NCI-H2196 (cell line): Measurements from ENCODE around the gene NTF3.

Experiments used
- DNase-seq: peaks from one replicate; lab custom pipeline; 2025; ENCODE audit not compliant: unreplicated experiment; lab: John Stamatoyannopoulos, UW

Gene NTF3

DNA sequence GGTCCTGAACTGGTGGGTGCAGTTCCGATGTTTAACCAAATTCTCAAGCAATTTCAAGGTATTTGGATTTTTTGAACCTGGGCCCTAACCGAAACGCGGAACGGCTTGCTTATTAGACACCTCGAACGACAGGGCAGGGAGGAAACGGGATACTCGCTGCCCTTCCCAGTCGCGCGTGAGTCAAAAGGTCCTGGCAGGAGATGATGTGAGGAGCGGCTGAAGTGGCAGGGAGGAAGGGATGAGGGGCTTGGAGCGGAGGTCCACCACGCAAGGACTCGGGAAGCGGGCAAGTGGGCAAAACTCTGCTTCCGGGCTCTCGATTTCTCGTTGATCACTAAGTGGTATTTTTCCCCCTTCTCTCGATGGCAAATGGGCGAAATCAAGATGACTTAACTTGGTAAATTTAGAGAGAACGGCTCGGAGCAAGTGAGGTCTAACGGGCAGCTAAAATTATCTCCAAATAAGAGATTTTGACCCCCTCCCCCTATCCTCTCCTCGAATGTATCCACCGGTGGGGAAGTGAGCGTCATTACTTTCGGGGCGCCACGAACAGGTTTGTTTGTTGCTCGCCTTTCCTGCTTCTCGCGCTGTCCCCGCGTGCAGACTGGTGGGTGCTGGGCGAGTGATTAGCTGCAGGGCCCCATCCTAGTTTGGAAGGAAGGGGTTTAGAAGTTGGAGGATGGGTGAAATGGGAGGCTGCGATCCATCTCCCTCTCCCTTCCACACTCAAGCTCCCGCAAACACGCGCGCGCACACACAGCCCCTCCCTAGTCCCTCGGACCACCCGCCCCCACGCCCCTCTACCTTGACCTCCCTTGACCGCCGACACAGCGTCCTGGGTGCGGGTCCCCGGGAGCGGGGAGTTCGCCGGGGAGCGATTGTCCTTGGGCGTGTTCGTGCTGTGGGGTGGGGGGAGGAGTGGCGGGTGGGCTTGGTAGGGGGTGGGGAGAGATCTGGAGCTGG is 986 bp upstream of the NTF3 start:
- no peak for DNase-seq

DNA sequence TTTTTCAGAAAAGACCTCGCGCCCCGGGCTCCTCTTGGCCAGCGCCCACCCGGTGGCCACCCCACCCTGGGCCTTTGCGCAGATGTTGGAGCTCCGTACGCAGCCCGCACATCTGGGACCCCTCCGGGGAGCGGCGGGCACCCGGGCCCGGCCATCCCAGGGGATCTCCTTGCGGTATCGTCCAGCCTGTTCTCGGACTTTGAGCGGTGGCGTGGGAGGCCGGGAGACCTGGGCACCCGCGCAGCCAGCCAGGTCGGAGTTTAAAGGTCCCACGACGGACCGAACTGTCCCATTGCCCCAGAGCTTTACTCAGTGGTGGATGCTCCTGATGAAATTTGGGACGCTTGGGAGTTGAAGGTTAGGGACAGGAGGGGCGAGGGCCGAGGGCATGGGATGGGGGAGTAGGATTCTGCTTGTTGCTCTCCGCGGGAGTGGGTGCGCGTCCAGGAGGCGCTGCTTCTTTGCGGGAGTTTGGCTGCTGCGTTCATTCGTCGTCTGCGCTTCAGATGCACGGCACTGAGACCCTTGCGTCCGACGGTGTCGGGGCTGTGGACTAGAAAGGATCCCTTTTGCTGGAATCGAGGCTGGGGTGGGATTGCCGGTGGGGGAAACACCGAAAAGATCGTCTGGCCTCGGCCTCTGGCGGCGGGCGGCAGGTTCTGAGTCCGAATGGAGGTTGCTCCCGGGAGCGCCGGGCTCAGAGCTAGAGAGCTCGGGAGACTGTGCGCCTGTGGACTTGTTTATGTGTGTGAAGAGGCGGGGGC is 1.4 kb downstream of the NTF3 start:
- DNase-seq, result no peak

DNA sequence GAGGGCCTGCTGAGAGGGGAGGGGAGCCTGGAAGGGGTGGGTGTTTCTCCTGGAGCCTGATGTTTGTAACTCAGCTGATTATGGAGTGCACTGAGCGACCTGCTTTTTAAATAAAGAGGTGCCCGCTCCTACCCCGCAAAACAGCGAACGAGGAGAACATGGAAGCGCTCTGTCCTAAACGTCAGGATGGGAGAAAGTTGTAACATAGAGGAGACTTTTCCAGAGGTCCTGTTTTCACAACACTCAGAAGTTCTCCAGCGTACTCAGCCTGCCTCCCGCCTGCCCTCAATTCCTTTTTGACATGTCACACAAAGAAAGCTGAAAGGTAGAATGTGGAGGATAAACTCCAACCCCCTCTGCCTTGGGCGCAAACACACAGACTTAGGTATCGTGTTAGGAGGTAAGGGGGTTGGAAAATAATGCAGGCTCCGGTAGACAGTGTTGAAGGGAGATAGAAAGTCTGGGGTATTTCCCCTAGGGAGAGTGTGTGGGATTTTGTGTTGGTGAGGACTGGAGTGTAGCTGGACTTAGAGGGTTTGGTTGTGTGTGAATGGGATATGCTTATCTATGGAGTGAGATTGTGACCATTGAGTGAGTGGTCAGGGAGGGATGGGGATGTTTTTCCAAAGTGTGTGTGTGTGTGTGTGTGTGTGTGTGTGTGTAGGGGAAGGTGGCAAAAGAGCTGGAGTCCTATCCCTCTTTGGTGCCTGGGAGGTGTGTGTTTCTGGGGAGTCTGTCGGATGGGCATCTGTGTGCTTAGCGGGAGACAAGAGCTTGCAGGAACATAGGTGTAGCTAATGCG is 2.1 kb downstream of the NTF3 start:
- DNase-seq, result no peak

DNA sequence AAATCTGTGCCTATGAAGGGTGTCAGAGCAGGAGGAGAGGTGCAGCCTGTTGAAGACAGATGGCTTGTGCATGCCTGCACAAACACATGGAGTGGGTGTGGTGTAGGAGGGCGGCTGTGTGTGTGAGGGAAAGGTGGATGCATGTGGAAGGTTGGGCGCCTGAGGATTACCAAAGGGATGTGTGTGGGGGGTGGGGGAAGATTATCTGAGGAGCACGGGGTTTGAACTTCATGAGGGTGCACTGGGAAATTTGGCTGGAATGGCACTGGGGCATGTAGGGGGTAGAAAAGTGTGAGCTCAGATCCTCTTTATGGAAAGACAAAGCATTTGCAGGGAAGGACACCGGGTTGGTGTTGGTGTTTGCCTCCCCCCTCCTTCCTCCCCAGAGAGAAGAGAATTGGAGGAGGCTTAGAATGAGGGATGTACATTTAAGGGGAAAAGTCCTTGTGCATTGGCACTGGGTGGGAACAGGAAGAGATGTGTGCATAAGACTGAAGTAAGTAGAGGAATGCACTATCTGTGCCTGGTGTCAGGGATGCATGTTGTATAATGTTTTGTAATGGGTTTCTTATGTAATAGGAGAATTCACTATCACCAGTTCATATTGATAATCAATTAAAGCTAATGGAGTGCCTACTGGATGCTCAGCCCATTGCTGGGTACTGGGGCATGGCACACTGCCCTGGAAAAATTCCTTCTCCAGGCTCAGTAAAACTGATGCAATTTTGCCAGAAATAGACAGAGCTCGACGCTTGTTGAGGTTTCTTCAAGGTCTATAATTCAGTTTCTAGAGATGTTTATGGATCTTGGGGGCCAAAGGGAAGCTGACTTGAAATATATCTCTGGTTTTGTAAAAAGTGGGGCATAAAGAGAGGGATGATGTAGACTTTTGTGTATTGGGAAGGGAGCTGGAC is 3.0 kb downstream of the NTF3 start:
- no peak for DNase-seq

DNA sequence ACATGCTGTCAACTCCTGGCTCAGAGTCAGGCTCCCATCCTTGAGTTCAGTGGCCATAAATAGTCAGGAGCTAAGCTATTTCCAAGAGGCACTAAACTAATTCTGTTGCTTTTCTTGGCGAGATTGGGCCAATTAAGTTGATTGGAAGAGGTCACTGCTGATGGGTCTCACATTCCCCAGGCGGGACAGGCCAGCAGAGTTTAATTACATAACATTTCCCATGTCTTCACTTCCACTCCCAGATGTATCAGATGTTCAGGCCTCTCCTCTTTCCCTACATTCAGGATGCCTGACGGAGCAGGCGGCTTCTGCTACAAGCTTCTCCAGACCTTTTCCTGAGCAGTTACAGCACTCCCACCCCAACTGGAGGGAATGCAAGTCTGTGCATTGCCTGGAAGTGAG is 5.3 kb downstream of the NTF3 start:
- DNase-seq, result no peak

DNA sequence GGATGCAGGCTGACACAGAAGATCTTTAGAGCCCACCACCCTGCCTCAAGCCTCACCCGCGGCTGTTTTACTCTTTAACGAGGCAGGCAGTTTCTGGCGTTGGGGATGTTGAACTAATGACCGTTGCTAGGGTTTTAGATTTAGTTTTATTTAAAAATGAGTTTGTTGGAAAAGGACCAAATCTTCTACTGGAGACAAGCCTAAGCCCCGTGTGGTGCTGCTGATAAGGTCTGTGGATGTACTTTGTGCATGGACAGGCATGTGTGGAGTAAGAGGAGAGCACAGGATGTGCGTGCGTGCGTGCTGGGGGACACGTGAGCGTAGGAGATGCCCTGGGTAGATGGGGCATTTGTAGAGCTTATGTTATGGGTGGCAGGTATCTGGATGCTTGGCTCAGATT is 5.7 kb downstream of the NTF3 start:
- no peak for DNase-seq

DNA sequence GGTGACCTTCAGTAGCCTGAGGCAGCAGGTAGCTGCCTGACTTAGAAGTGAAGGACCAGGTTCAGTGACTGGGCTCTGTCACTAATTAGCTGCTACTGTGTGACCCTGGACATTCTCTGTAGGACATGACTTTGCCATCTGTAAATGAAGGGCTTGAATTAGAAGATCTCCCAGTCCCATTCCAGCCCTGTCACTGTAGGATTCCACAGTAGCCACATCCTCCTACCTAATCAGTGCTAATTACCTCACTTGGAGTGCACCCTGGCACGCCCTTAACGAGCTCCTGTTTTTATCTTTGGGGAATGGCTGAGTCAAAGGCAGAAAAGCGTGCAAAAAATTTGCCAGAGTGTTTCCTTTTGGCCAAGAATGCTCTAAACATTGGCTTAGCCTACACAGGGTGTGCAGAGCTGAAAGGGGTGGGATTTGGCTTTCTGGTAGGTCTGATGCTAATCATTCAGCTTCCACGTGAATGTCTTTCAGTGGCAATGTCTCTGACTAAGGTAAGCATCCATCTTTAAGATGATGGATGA is 6.8 kb downstream of the NTF3 start:
- no peak for DNase-seq

DNA sequence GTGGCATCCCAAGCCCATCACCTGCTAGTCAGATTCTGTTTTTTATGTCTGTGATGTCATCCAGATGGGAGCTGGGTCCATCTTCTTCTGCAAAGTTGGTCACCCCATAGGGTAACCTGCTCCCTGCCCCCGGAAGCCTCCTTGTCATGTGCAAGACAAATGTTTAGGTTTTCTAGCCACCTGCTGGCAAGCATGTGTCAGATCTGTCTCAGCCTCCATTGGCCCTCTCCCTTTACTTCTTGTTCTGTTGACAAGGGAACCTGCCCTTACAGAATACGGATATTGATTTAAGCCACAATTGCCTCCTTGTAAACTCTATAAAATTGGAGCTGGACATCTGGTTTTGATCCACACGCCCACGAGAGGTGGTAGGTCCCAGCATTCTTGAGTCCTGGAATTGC is 7.5 kb downstream of the NTF3 start:
- DNase-seq, result peak; percentile 1

DNA sequence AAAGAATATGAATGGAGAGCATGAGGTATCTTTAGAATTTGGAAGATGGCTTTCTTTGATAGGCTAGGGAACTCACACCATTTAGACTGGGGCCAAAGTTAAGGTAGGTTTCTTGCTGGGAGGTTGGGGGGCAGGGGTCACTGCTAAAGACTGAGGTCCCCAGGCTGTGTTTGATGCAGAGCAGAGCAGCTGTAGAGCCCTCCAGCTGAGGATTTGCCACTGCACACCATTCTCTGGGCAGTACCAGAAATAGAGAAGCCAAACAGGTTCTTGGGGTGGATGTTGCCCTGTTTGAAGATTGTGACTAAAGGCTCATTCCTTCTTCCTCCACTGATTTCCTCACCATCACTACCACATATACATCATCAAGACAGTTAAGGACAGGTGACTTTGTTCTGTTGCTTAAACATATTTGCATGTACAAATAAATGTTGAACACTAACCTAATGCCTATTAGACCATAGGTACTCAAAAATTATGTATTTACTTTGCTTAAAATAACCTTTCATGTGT is 7.9 kb downstream of the NTF3 start:
- DNase-seq, result no peak

DNA sequence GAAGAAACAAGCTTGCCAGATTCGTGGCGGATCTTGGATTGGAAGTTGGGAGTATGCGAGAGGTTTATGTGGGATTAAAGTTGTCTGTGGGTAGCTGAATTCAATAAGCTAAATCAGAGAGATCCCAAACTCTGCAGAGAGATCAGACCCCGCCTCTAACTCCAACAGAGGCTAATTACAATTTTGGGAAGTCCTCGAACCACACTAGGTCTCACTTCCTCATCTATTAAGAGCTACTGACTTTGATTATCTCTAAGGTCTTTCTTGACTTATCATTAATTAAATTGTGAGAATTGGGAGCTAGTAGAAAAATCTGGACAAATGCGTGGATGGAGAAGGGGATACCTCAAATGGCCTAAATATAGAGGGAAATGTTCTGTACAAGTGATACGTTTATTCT is 9.1 kb downstream of the NTF3 start:
- no peak for DNase-seq

DNA sequence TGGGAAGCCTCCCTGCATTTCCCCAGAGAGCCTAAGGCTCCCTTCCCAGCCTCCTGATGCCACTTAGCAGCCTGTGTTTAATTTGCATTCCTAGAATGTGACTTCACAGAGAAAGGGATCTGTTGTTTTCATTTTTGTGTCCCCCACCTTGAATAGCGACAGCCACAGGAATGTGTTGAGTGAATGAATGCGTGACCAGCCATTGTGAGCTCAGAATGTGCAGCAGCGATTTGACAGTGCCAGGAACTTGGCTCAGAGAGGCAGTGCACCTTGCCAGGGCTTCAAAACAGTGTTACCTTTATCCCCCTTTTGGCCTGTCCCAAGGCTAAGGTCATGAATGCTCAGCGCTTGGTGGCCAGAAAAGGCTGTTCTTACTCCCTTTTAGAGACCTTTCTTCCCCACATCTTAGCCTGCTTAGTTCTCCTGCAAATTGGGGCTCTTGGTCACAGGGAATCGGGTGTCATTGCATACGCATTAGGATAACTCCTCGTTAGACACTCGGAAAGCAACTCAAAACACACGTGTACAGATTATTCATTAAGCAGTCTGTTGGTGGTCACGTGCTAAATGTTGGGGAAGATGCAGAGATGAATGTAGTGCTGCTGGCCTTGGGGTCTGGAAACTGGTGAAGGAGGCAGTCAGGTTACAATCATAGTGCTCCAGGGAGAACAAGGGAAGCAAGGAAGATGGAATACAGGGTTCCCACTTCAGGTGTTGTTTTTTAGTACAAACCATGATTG is 9.8 kb downstream of the NTF3 start:
- DNase-seq, result no peak

DNA sequence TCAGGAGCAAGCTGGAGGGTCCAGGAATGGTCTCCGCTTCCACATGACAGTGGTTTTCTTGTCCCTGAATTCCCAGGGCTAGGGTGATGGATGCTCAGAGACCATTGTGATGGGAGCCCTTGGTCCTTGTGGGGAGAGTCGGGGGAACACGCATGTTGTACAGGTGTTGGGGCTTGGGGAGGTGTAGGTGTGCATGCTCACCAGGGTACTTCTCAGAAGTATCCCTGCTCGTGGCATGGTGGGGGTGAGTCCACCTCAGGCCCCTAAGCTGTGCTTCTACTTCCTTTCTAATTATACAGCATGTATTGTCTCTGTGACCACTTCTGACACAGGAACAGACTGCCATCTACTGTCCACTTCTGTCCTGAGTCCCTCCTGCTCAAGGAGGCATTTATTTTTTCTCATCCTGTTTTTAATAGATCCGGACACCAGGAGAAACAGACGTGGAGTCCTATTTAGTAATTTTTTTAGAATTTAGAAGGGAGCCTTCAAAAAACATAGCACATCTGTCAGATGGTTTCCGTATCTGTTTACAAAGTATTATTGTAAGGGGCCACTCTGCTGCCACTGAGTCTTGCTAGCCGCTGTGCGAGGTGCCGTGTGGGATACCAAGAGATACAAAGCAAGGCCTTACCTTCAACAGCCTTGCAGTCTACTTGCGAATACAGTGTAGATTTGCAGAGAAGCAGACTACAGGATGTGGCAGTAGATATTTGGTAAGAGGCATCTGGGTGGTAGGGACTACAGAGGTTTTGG is 10.5 kb downstream of the NTF3 start:
- peak; percentile 30 for DNase-seq

DNA sequence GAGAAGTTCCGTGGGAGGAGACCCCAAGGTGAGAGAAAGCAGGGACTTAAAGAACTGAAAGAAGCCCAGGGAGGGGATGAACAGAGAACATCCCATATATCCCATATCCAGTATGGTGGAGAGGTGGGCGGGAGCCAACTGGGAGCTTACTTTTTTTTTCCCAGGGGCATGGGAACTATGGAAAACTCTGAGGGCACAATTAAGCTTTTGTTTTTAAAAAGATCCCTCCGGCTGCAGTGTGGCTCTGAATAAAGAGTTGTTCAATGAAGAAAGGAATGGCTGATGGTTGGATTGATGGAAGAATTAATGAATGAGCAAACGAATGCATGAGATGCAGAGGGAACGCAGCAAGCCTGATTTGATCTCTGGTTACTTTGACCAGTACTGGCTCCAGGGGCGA is 12.6 kb downstream of the NTF3 start:
- DNase-seq, result no peak

DNA sequence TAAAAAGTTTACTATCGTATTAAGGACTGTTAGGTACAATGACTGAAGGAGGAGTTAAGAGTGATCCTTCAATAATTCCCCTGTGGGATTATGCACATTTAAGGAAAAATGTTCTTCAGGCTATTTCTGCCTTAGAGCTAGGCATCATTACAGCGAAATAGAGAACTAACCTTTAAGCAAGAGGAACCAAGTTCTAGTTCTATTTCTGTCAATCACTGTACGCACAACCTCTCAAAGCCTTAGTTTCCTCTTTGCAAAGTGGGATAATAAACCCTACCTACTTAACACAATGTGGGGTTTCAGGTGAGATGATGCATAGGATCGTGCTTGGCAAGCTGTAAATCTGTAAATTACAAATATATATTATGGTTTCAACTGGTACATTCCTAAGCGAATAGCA is 15.4 kb downstream of the NTF3 start:
- no peak for DNase-seq

DNA sequence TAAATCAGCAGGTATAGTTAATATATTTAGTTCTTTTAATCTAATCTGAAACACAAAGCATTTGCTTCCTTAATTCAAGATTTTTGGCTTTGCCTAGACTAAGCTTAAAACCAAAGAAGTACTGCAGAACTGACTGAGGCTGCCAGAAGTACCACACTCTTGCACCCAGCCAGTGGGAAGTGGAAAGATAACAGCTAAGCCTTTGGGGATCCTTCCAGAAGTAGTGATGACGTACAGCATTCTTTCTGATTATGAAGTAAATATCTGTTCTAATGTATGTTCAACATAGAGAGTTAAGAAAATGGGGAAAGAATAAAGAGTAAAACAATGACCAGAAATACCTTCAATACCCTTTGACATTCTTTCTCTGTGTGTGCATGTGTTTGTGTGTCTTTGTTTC is 19.3 kb downstream of the NTF3 start:
- no peak for DNase-seq

DNA sequence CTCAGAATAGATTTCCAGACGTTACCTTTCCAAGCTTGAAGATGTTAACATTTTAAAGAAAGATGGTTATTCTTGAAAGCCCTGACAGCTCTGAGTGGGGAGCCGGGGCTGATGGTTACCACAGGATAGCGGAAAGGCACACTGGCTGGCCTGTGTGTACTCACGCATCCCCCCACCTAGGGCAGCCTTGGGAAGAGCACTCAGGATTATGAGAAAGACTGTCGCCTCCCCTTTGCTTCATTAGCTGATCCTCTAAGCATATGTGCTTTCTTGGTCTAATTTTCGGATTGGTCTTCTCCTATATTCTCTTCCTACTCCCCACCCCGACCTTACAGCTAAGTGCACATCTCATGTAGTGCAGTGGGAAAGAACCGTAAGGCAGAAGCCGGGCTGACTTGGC is 20.7 kb downstream of the NTF3 start:
- no peak for DNase-seq

DNA sequence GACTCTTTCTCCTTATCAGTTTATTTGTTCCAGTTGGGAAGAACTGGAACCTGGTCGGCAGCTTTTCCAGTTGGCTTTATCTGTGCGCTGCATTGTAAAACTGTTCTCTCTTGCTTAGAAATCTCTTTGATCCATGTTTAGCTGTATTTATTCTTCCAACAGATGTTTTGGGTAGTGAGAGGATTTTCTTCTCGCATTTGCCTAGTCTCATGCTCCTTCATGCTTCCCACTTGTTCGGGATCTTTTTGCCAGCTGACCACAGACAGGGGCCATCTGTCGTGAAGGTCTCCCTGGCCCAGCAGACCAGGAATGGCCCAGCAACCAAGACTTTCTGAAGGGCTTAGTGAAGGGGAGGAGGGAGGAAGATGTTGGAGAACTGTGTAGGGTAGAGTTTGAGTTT is 21.6 kb downstream of the NTF3 start:
- no peak for DNase-seq

DNA sequence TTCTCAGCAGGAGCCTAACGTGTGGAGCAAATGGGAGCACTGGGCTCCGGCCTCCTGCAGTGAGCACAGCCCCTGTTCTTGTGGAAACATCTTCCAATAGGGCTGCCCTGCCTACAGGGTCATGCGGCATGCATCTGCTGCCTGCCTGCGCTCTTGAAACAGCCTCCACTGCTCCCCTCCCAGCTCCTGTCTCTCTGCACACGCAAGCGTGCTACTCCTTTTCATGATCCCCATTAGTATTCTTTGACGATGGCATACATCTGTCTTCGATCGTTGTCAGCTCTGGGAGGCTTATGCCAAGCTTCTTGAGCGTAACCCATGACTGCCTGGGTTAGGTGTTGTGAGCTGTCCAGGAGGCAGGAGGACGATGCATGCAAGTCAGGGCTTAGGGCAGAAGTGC is 23.1 kb downstream of the NTF3 start:
- DNase-seq, result no peak

DNA sequence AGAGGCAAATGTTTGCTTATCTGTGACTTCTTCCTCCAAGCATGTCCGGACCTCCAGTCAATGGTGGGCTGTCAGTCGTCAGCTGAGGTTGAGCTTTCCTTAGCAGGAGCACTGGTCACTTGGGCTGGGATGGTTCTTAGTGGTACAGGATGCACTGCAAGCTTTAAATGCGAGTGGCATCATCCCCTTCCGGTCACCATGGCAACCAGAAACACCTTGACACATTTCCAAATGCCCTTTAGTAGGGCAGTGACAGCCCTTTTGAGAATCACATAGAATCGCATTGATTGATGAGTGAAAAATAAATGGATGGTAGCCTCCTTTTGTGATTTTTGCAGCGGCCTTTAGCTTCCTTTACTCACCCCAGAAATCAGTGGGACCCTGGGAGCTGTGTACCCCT is 24.1 kb downstream of the NTF3 start:
- DNase-seq, result no peak
